ENCODE measurements around the gene CLIC3.

CLIC3 gene

DNA sequence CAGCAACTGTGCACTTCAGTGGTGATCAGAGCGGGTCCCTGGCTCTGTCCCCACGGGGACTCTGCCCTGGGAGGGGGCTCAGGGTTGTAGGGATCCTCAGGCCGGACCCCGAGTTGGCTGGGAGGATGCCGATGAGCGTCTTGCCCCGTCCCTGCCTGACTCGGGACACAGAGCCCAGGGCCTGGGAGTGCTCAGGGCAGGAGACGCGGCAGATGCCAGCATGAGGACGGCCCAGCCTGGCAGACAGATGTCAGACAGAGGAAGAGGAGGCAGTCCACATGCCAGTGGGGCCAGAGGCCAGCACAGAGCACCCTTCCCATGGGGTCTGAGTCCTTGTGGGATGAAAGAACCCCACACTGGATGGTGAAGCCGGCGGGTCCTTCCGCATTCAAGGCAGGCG lies 33.0 kb downstream of the CLIC3 start:
- DNase-seq = no peak

DNA sequence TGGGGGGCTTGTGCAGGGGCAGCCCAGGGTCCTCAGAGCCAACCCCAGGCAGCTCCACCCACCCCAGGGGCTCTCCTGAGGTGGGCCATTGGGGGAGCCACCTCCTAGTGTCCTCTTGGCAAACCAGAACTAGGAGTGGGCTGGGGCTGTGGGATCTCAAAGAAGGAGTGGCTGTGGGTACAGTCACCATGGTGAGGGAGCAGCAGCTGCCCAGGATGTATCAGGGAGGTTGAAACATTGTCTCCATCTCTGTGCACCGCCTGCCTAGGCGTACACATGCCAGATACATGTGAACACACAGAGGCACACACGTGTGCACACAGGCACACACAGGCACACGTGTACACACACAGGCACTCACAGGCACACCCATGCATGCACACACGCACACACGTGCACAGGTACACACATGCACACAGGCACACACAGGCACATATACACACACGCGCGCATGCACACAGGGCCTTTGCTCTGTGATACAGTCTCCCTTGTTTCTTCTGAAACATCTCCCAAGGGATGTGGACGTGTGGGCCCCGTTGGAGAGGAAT lies 33.6 kb downstream of the CLIC3 start:
- DNase-seq = no peak

DNA sequence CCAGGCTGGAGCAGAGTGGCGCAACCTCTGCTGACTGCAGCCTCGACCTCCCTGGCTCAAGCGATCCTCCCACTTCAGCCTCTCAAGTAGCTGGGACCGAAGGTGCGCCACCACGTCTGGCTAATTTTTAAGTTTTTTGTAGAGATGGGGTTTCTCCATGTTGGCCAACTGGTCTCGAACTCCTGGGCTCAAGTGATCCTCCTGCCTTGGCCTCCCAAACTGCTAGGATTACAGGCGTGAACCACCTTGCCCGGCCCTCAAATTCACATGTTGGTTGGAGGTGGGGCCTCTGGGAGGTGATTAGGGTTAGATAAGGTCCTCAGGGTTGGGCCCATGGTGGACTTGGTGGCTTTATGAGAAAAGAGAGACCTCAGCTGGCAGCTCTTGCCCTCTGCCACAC lies 34.2 kb downstream of the CLIC3 start:
- DNase-seq = no peak

DNA sequence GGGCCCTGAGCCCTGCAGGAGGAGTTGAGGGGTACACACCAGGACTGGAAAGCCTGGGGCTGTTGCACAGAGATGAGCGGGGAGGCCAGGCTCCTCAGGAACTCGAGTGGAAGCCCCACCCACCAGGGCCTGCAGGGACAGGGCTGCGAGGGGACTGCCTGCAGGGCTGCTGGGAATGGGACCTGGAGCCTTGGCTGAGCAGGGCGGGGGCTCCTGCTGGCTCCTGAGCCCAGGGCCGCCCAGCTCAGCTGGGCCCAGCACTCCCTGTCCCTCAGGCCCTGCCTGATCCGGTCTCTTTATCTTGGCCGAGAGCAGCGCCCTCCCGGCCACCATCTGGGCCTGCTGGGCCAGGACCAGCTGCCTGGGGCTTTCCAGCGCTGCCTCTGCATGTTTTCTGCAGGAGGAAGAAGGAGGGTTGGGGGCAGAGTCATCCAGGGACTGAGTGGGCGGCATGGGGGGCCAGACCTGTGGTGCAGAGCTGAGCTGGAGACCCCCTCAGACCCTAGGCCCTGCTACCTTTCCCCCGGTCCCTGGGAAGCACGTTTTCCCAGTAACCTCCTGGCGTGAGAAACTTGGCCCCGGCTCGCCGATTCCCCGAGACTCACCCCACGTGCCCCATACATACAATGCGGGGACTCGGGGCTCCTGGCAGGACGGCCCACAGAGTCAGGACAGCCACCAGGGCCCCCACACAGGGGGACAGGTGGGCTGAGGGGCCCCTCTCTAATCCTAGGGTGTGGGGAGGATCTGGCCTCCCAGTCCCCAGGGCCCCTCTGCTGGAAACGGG lies 34.9 kb downstream of the CLIC3 start:
- DNase-seq = no peak

DNA sequence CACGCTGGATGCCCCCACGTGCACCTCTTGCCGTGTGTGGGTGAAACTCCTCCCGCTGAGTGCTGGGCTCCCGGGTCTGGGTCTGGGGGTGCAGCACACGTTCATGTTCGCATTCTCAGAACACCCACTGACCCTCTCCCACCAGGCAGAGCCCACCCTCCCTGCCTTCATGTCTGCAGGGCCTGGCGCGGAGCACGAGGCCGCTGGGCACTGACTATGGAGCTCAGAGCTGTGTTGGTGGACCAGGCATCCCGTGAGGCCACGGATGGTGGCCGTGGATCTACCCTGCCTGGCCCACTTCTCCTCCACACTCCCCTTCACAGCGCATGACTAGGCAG lies 35.5 kb downstream of the CLIC3 start:
- no peak for DNase-seq

DNA sequence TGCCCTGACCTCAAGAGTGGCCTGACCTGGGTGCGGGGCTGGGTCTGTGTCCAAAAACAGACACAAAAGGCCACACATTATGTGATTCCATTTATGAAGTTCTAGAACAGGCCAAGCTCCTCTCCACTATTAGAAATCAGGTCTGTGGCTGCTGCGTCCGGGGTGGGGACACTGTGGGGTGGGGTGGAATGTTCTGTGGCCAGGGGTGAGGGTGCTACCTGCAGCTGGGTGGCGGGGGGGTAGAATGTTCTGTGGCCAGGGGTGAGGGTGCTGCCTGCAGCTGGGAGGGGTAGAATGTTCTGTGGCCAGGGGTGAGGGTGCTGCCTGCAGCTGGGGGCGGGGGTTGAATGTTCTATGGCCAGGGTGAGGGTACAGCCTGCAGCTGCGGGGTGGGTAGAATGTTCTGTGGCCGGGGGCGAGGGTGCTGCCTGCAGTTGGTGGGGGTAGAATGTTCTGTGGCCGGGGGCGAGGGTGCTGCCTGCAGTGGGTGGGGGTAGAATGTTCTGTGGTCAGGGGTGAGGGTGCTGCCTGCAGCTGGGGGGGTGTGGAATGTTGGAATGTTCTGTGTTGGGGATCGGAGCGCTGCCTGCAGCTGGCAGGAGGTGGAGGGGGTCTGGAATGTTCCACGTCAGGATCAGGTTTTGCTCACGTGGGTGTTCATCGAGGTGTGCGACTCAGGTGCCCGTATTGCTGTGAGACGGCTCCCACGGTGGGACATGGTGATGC lies 36.0 kb downstream of the CLIC3 start:
- no peak for DNase-seq

DNA sequence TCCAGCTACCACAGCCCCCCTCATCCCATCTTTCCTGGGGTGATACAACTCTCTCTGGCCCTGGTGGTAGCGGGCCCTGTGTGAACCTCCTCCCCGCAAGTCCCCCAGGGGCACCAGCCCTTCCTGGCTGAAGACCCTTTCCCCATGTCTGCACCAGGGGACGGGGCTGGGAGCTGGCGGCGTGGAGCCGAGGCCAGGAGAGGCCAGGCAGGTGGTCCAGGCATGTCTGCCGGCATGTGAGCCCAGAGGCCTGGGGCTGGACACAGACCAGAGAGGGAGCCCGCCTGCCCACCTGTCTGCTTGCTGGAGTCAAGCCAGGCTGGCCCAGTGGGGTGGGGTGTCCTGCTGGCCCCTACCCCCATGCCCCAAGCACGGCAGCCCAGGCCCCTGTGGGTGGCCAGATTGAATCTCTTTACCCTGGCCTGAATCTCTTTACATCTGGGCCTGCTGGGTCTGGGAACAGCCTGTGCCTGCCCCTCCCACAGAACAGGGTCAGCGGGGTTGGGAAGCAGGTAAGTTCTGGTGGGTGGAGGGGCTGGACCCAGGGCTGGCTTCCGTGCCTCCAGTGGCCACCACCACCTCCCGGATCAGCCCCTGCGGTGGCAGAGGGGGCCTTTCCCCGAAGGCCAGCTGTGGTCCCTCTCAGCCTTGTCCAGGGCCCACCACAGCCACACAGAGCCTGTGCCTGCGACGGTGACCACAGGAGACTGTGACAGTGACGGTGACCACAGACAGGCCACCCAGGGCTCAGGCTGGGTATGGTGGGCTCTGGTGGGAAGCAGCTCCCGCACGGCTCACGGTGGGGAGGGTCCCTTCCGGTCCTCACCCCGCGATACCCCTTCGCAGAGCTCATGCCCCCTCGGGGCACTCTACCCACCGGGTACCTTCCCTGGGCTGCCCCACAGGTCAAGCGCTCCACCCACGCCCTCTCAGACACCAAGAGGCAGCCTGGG lies 37.2 kb downstream of the CLIC3 start:
- no peak for DNase-seq

DNA sequence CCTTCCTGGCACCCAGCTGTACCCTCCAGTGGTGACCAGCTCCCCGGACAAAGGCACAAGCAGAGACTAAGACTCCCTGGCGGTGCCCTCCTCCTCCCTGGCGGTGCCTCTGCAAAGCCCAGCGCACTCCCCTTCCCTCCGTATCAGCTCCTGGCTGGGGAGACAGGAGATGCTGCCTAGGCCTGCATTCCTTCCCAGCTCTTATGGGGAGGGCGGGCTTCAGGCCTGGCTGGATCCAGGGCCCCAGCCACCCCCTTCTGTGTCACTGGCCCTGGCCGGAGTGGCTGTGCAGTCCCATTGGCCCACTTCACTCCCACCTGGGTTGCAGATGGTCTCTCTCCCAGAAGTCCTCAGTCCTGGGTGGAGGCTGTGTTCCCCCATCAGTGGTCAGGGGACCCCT lies 37.9 kb downstream of the CLIC3 start:
- DNase-seq = no peak

DNA sequence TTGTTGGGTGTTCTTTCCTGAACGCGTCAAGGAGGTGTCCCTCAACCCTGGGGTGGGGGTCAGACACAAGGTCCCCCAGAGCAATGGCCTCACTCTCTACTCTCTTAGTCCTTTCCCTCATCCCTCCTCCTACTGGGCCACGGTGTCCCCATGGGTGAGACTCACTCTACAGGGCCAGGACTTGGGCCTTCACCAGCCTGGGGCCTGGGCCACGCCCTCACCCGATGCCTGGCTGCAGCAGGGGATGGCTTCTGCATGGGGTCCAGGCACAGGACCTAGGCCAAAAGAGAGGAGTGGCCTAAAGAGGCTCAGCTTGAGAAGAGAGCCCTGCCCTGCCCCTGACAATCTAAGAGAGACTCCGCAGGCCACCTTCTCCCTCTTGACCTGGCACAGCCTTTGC lies 38.5 kb downstream of the CLIC3 start:
- DNase-seq = no peak

DNA sequence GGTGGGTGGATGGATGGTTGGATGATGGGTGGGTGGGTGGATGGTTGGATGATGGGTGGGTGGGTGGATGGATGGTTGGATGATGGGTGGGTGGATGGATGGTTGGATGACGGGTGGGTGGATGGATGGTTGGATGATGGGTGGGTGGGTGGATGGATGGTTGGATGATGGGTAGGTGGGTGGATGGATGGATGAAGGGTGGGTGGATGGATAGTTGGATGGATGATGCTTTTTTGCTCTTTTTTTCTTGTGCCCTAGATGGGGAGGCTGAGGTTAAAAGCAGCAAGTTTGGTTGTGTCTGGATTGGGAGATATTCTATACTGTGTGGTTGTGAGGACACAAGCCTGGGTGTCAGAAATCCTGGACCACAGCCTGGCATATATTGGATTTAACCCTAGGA lies 38.9 kb downstream of the CLIC3 start:
- no peak for DNase-seq

DNA sequence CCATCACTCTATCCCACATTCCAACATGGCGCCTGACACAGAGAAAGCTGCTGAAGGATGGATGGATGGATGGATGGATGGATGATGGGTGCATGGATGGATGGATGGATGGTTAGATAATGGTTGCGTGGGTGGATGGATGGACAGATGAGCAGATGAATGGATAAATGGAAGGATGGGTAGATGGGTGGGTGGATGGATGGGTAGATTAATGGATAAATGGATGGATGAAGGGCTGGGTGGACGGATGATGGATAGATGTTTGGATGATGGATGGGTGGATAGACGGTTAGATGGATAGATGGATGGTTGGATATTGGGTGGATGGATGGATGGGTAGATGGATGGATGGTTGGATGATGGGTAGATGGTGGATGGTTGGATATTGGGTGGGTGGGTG lies 39.8 kb downstream of the CLIC3 start:
- DNase-seq = no peak

DNA sequence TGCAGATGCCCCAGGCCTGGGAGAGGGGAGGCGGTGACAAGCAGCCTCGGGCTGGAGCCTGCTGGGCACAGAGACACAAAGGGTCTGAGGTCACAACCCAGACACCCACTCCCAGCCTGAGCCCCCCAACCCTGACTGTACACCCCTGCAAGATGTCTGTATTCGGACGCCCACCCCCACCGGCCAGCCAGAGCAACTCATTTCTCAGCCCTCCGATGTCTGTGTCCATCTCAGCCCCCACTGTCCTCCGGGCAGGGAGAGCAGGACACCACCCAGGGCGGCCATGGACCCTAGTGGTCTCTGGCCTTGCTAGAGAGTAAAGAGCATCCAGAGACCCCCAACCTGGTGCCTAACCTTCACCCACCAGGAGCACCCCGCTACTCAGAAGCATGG lies 40.4 kb downstream of the CLIC3 start:
- no peak for DNase-seq

DNA sequence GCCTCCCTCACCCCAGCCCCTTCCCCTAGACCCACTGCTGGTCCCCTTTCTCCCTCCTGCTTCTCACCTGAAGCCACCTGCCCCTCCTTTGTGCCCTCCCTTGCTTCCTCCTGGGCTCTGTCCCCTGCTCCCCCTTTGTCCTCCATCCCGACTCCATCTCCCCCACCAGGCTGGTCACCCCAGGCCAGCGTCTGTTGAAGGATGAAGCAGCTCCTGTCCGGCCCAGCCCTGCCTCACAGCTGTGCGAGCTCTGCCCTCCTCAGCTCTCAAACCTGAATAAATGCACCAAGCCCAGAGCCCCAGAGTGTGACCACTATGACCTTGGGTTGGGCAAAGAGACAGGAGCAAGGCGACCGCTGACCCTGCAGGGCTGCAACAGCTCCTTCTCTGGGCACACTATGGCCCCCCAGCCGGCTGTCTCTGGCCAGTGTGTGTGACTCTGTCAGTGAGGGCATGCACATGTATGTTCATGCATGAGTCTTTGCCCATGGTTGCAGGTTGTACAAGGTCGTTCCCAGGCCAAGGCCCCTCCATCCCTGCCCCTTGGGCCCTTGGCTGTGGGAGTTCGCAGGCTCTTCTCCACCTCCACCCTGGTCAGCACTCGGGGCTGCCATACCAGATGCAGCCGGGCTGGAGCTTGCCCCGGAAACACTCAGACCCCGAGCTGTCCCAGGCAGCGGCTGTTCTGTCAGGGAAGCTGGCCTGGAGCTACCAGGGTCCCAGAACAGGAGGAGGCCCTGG lies 41.0 kb downstream of the CLIC3 start:
- DNase-seq = no peak

DNA sequence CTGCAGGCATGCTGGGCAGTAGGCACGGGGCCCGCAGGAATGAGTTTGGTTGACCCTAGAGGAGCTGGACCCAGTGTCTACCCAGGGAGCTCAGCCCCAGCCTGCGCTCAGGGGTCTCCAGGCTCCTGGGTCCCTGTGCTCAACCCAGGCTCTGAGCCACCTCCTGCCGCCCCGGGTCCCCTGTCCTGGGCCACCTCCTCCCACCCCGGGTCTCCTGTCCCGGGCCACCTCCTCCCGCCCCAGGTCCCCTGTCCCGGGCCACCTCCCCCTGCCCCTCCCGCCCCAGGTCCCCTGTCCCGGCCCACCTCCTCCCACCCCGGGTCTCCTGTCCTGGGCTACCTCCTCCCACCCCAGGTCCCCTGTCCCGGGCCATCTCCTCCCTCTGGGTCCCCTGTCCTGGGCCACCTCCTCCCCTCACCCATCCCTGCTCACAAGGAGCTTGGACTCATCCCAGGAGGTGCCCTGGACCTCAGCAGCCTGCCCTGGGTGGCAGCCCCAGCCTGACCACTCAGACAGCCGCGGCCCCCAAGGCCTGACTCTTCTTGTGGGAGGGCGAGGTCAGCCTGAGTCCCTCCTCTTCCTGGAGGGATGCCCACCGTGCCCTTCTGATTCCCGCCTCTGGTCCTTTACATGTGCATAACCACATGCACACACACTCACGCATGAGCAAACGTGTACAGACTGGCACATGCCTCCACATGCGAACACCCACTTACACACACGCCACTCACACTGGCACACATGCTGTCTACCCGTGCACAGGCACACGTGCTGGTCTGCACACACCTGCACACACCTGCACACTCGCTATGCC lies 41.9 kb downstream of the CLIC3 start:
- DNase-seq = no peak

DNA sequence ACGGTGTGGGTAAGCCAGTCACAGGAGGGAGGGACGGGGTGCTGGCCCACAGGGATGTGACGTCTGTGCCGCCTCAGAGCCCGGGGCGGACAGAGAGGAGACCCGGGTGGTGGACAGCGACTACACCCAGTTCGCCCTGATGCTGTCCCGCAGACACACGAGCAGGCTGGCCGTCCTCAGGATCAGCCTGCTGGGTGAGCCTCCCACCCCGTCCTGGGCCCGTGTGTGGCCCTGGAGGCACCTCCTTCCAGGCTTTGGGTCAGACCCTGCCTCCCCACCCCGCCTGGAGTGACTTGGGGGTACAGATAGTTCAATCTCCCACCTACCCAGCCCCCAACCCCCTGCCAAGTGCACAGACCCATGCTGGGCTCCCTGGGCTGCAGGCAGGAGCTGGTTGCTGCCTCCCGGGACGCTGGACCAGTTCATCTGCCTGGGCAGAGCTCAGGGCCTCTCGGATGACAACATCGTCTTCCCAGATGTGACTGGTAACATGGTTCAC lies 42.5 kb downstream of the CLIC3 start:
- no peak for DNase-seq

DNA sequence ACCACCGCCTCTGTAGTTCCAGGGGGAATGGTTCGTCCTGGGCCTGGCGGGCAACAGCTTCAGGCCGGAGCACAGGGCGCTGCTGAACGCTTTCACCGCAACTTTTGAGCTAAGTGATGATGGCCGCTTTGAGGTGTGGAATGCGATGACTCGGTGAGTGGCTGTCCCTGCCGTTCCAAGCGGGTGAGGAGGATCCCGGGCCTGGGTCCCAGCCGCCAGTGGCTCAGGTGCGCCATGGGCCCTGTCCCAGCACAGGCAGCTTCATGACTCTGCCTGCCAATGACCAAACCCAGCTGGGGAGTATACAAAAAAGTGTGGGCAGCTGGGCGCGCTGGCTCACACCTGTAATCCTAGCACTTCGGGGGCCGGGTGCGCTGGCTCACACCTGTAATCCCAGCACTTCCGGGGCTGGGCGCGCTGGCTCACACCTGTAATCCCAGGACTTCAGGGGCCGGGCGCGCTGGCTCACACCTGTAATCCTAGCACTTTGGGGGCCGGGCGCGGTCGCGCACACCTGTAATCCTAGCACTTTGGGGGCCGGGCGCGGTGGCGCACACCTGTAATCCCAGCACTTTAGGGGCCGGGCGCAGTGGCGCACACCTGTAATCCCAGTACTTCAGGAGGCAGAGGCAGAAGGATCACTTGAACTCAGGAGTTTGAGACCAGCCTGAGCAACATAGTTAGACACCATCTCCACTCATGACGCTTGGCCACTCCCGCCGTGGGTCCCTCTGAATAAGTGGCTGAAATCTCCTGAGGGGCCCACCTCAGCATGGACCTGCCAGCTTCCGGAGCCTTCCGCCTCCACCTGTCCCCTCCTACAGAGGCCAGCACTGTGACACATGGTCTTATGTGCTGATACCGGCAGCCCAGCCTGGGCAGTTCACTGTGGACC lies 43.2 kb downstream of the CLIC3 start:
- DNase-seq = no peak

DNA sequence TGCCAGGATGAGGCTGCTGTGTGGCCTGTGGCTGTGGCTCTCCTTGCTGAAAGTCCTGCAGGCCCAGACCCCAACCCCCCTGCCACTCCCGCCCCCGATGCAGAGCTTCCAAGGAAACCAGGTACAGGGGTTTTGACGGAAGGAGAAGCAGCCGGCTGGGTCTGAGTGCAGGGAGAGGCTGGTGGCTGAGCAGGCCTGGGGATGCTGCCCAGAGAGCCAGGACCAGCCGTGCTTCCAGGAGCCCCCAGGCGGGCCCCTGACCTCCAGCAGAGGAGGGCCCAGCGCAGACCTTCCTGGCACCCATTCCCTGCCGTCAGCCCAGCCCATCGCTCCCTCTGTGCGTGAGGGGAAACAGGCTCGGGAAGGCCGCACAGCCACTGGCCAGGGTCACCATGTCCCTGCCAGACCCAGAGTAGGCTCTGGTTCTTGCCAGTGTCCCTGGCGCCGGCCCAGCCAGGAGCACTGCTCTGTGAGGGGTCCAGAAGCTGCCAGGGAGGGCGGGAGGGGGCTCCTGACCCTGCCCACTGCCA lies 44.0 kb downstream of the CLIC3 start:
- DNase-seq = no peak

DNA sequence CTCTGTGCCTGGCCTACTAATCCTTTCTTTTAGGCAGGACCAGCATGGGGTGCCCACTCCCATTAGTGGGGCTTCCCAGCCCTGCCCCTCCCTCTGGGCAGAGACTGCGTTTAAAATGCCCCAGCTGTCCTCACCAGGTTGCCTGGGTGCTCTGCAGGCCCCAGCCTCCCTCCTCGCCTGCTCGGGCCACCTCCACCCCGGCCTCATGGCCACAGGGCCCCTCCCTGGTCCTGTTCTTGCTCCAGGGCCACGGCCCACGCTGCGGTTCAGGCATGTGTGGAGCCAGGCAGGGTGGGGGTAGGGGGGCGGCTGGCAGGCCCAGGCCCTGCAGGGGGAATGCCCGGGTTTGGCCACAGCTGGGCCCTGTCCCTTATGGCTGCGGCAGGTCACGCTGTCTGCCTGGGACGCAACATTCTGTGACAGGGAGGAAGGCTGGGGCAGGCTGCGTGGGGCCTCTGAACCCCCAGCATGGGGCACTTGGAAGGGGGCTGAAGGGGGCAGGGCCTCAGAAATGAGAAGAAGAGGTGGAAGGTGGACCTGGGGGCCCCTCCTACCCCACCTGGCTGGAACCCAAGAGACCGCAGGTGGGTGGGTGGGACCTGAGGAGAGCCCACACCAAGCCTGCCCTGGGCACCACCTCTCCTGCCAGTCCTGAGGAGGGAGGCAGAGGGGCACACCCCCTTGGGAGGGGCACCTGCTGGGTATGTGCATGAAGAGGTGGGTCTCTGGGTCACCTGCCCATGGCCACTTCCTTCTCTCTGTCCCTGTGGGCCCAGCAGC lies 44.6 kb downstream of the CLIC3 start, which contains the start of gene LCN12:
TSS of gene LCN12 (plus strand) at position 733 of the 780 bp plus-strand sequence. CDS start 55 bp downstream, outside the sequence.
- no peak for DNase-seq

DNA sequence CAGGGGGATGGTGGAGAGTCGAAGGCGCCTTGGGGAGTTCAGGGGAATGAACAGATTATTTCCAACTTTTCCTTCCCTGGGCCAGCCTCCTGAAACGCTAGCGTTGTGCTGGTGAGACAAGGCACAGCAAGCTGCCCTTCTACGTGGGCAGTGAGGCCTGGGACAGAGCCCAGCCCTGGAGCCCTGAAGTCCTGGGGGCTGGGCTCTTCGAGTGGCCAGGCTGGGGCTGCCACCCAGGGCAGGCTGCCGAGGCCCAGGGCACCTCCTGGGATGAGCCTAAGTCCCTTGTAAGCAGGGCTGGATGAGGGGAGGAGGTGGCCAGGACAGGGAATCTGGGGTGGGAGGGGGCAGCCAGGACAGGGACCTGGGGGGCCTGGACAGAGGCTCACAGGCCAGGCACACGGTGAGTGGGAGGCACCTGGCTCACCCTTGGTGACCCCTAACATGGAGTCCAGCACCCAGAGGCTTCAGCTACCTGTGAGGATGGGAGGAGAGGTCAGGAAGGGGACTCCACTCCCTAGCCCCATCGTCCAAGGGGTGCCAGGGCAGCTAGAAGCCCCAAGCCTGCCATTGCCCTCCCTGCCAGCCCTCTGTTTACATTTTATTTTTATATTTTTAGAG lies 45.6 kb downstream of the CLIC3 start:
- DNase-seq = no peak
